Measurements from ENCODE around the gene SORCS2. TPM values are rescaled to one million over a fixed set of nuclear protein-coding genes. Genes with fewer than 3 reads are reported as not detected.

Gene SORCS2
- total RNA-seq, 1 donor from 2014 or later = 7.1 TPM

DNA sequence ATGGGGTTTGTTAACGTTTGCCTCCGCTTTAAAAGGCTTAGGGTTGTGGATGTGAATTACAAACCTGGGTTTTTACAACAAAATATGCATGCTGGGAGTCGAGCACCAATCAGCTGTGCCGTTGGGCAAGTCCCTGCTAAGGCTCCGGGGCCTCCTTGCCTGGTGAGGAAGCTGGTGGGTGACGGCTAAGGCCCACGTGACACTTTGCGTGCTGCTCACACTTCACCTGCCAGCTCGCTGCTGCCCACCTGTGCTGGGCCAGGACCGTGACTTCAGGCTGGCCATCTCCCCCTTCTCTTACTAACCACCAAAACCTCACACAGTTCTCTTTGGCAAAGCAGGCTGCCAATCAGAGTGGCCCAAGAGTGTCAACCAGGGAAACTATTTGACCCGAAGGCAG lies 569.0 kb downstream of the SORCS2 start:
- Mint-ChIP-seq H3K9me3 (no peaks in the 10 kb centered on the region), H3K4me3 (no peak overlapping the region), H3K4me1 (peaks cover 13% of the 10 kb centered on the region), H3K27ac (no peak overlapping the region), H3K36me3 (peaks cover 32% of the 10 kb centered on the region), H3K27me3 (ENCODE audit: low read depth) (no peaks in the 10 kb centered on the region)
- TF ChIP-seq, protein P1, sequence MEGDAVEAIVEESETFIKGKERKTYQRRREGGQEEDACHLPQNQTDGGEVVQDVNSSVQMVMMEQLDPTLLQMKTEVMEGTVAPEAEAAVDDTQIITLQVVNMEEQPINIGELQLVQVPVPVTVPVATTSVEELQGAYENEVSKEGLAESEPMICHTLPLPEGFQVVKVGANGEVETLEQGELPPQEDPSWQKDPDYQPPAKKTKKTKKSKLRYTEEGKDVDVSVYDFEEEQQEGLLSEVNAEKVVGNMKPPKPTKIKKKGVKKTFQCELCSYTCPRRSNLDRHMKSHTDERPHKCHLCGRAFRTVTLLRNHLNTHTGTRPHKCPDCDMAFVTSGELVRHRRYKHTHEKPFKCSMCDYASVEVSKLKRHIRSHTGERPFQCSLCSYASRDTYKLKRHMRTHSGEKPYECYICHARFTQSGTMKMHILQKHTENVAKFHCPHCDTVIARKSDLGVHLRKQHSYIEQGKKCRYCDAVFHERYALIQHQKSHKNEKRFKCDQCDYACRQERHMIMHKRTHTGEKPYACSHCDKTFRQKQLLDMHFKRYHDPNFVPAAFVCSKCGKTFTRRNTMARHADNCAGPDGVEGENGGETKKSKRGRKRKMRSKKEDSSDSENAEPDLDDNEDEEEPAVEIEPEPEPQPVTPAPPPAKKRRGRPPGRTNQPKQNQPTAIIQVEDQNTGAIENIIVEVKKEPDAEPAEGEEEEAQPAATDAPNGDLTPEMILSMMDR (IDR thresholded peaks at IDR 0.05; ENCODE audit: unreplicated experiment) = no peak
- no peak for DNase-seq (ENCODE audit: low spot score in 2 of 2, unreplicated experiment in 2 of 2)

DNA sequence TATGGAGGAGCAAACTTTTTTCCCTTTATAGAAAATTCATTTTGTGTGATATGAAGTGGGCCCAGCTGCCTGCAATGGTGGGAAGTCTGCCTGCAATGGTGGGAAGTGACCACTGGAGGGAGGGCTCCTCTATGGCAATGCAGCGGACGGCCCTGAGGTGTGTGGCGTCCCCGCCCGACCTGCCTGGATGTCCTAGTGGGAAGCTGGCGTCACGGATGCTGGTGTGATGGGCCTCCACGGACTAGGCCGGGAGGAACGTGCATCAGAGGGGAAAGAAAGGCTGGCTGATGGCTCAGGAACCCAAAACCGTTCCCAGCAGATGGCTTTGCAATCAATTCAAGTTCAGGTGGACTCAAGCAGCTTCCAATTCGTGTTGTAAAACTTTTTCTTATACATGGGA lies 569.4 kb downstream of the SORCS2 start:
- no peaks in the 10 kb centered on the region for H3K9me3 Mint-ChIP-seq
- peak; percentile 48 to 76 for DNase-seq (ENCODE audit: low spot score in 2 of 2, unreplicated experiment in 2 of 2)
- H3K4me1 Mint-ChIP-seq = peaks cover 13% of the 10 kb centered on the region
- H3K27ac Mint-ChIP-seq = peak overlapping the region; percentile 75
- H3K36me3 Mint-ChIP-seq = peaks cover 33% of the 10 kb centered on the region
- no peak overlapping the region for H3K4me3 Mint-ChIP-seq
- TF ChIP-seq, protein P1 (IDR thresholded peaks at IDR 0.05; ENCODE audit: unreplicated experiment) = peak; percentile 80
- H3K27me3 Mint-ChIP-seq (ENCODE audit: low read depth) = no peaks in the 10 kb centered on the region

- TF ChIP-seq, protein P1 (IDR thresholded peaks at IDR 0.05; ENCODE audit: unreplicated experiment) = no peak
- Mint-ChIP-seq H3K27me3 (ENCODE audit: low read depth) (no peaks in the 10 kb centered on the region), H3K4me3 (no peak overlapping the region), H3K27ac (peak overlapping the region; percentile 75), H3K9me3 (no peaks in the 10 kb centered on the region), H3K4me1 (peaks cover 12% of the 10 kb centered on the region), H3K36me3 (peaks cover 35% of the 10 kb centered on the region)
- no peak for DNase-seq (ENCODE audit: low spot score in 2 of 2, unreplicated experiment in 2 of 2)
These were observed 570.2 kb downstream of the SORCS2 start for GRCh38 chr4:7762376-7763030.

- no peak overlapping the region for H3K4me3 Mint-ChIP-seq
- H3K27ac Mint-ChIP-seq = no peak overlapping the region
- H3K9me3 Mint-ChIP-seq = no peaks in the 10 kb centered on the region
- H3K36me3 Mint-ChIP-seq = peaks cover 36% of the 10 kb centered on the region
- no peaks in the 10 kb centered on the region for H3K27me3 Mint-ChIP-seq (ENCODE audit: low read depth)
- peaks cover 5% of the 10 kb centered on the region for H3K4me1 Mint-ChIP-seq
- TF ChIP-seq, protein P1 (IDR thresholded peaks at IDR 0.05; ENCODE audit: unreplicated experiment) = no peak
- DNase-seq (ENCODE audit: low spot score in 2 of 2, unreplicated experiment in 2 of 2) = no peak
These were observed 570.8 kb downstream of the SORCS2 start for GRCh38 chr4:7763106-7763505.

DNA sequence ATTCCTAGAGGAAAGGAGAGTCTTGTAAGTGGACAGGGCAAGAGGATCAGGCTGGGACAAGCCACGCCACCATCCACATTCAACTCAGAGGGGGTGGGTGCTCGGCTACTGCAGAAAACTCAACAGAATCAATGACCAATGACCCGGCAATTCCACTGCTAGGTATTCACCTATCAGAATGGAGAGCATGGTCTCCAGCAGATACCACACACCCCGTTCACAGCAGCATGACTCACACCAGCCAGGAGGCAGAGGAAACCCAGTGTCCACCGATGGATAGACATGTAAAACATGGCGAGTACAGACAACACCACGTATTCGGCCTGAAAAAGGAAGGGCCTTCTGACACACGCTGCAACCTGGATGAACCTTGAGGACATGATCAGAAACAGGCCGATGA lies 571.5 kb downstream of the SORCS2 start:
- Mint-ChIP-seq H3K9me3 (no peaks in the 10 kb centered on the region), H3K27ac (no peak overlapping the region), H3K4me3 (no peak overlapping the region), H3K4me1 (peaks cover 4% of the 10 kb centered on the region), H3K27me3 (ENCODE audit: low read depth) (no peaks in the 10 kb centered on the region), H3K36me3 (peaks cover 33% of the 10 kb centered on the region)
- DNase-seq (ENCODE audit: low spot score in 2 of 2, unreplicated experiment in 2 of 2) = no peak
- TF ChIP-seq, protein P1 (IDR thresholded peaks at IDR 0.05; ENCODE audit: unreplicated experiment) = no peak

Measured in mesothelial cell of epicardium (in vitro differentiated cells).